HCT116 (cell line): ENCODE results near the gene CPNE5.

Experiments used
- CTCF ChIP-seq, 3 experiments: fragments of 200-600 bp in 1 of 3; sonication (generic) in 1 of 3; IDR thresholded peaks in 2 of 3; conservative IDR thresholded peaks in 1 of 3; 2 replicates each; pipeline ENCODE4 v1.5.1; 2012 to 2017; ENCODE audit warnings: low read depth in 2 of 3, low read length in 2 of 3, antibody characterized with exemption in 1 of 3, borderline replicate concordance in 1 of 3, control low read depth in 1 of 3, mild to moderate bottlenecking in 1 of 3, mixed read lengths in 1 of 3, mixed run types in 1 of 3, moderate library complexity in 1 of 3; ENCODE audit not compliant: insufficient read depth in 1 of 3
- EZH2 ChIP-seq: fragments of 200-600 bp; sonication (generic); IDR thresholded peaks from 2 replicates; pipeline ENCODE4 v1.6.1; 2017; ENCODE audit warnings: antibody characterized with exemption, mixed run types
- POLR2A ChIP-seq: IDR thresholded peaks from 2 replicates; pipeline ENCODE4 v1.7.0; 2011; ENCODE audit warnings: borderline replicate concordance; ENCODE audit not compliant: insufficient read depth, insufficient read length; ENCODE audit errors: extremely low read depth

- no peak for TF ChIP-seq EZH2
- TF ChIP-seq POLR2A: no peak
- no peak for TF ChIP-seq CTCF (IDR thresholded peaks at IDR 0.05 in 2 of 3, conservative IDR thresholded peaks at IDR 0.05 in 1 of 3; ENCODE audit: borderline replicate concordance in 1 of 3, insufficient read depth in 1 of 3, low read depth in 2 of 3, low read length in 2 of 3)
These were observed 116.9 kb downstream of the CPNE5 start for GRCh38 chr6:36722365-36722764.
